K562 (cell line): ENCODE data around the gene CYSRT1. TPM values are rescaled to one million over a fixed set of nuclear protein-coding genes. Genes with fewer than 3 reads are reported as not detected.

Experiments
- CBFA2T2 ChIP-seq: fragments of 450-650 bp; conservative IDR thresholded peaks from 2 replicates; pipeline ENCODE4 v1.6.1; 2017; ENCODE audit warnings: mild to moderate bottlenecking
- CREM ChIP-seq: IDR thresholded peaks from 2 replicates; pipeline ENCODE4 v1.6.1; 2014; ENCODE audit warnings: antibody characterized with exemption, low read depth
- DMBX1 ChIP-seq: fragments of 250-450 bp; sonication (Bioruptor Pico); IDR thresholded peaks from 2 replicates; pipeline ENCODE4 v1.8.0; 2022; ENCODE audit warnings: inconsistent platforms, mild to moderate bottlenecking, moderate library complexity, borderline replicate concordance
- ELF2 ChIP-seq: fragments of 250-450 bp; sonication (Bioruptor Pico); IDR thresholded peaks from 2 replicates; pipeline ENCODE4 v1.5.0; 2021; ENCODE audit warnings: mild to moderate bottlenecking
- ELF4 ChIP-seq: fragments of 450-650 bp; formaldehyde crosslinking; IDR thresholded peaks from 2 replicates; pipeline ENCODE4 v1.4.0; 2022; ENCODE audit warnings: missing genetic modification characterization
- ERF ChIP-seq: fragments of 450-650 bp; formaldehyde crosslinking; IDR thresholded peaks from 2 replicates; pipeline ENCODE4 v1.4.0; 2020; ENCODE audit warnings: mild to moderate bottlenecking, mixed read lengths
- FUS ChIP-seq: fragments of 200-400 bp; formaldehyde crosslinking; optimal IDR thresholded peaks from 2 replicates; pipeline ENCODE3; 2017; ENCODE audit warnings: low read depth, low read length
- HDAC1 ChIP-seq, 2 experiments: fragments of 450-650 bp; IDR thresholded peaks; 2 replicates each; pipeline ENCODE4 v1.6.1; 2016 to 2017; ENCODE audit warnings: inconsistent platforms in 1 of 2, mild to moderate bottlenecking in 1 of 2, moderate library complexity in 1 of 2
- HMGN3 ChIP-seq: IDR thresholded peaks from 2 replicates; pipeline ENCODE4 v1.6.1; 2011; ENCODE audit warnings: borderline replicate concordance, low read depth, mild to moderate bottlenecking, mixed read lengths, low read length; ENCODE audit not compliant: insufficient read length; ENCODE audit errors: extremely low read depth
- JUND ChIP-seq, 2 experiments: IDR thresholded peaks; 2 replicates in 1 of 2; 3 replicates in 1 of 2; pipeline ENCODE4 v1.6.1; 2011; ENCODE audit warnings: borderline replicate concordance in 2 of 2, low read depth in 2 of 2, low read length in 2 of 2, improper control_type of control experiment in 1 of 2, missing biosample characterization in 1 of 2, missing genetic modification characterization in 1 of 2, missing genetic modification reagents in 1 of 2
- NR2C2 ChIP-seq, 2 experiments: fragments of 200-800 bp in 1 of 2; sonication (Bioruptor generic) in 1 of 2; sonication (generic) in 1 of 2; formaldehyde crosslinking in 1 of 2; IDR thresholded peaks; 2 replicates each; pipeline versions ENCODE4 v1.6.1 to v1.8.0; 2016 to 2022; ENCODE audit warnings: mild to moderate bottlenecking in 1 of 2, missing compliant biosample characterization in 1 of 2, missing genetic modification characterization in 1 of 2, missing genetic modification reagents in 1 of 2
- PHB ChIP-seq: fragments of 250-450 bp; sonication (Bioruptor Pico); IDR thresholded peaks from 2 replicates; pipeline ENCODE4 v1.5.0; 2021
- PHF8 ChIP-seq: fragments of 200-600 bp; sonication (generic); IDR thresholded peaks from 2 replicates; pipeline ENCODE4 v1.6.1; 2012; ENCODE audit warnings: mixed run types, mild to moderate bottlenecking, inconsistent platforms, low read length, moderate library complexity, borderline replicate concordance
- SAP30 ChIP-seq: fragments of 200-600 bp; sonication (generic); IDR thresholded peaks from 2 replicates; pipeline ENCODE4 v1.6.1; 2012; ENCODE audit warnings: borderline replicate concordance, low read depth, mild to moderate bottlenecking, moderate library complexity, low read length, control low read depth, inconsistent platforms; ENCODE audit not compliant: insufficient read depth, poor library complexity, severe bottlenecking
- U2AF1 ChIP-seq: fragments of 200-400 bp; formaldehyde crosslinking; optimal IDR thresholded peaks from 2 replicates; pipeline ENCODE3; 2017; ENCODE audit warnings: mild to moderate bottlenecking, low read depth, low read length, moderate library complexity
- ZBTB7A ChIP-seq: IDR thresholded peaks from 2 replicates; pipeline ENCODE4 v1.6.1; 2011; ENCODE audit warnings: low read depth, mild to moderate bottlenecking, low read length, moderate library complexity, borderline replicate concordance; ENCODE audit not compliant: control insufficient read depth
- polyA plus RNA-seq, 8 experiments: library from polyadenylated mRNA; depleted of rRNA in 4 of 8; stranded (reverse) in 5 of 8; unstranded in 3 of 8; fragments of >200 nt; fragmentation: Nextera tagmentation in 2 of 8; fragmentation: Illumina TruSeq in 1 of 8; extraction: Ambion mirVana in 2 of 8; extraction: Trizol in 1 of 8; gene quantifications; 2 replicates each; pipeline versions ENCODE4 v1.2.1 to v1.2.3, GENCODE V29; 2011 to 2014; ENCODE audit warnings: inconsistent platforms in 1 of 8, missing spikeins in 1 of 8
- total RNA-seq, 7 experiments: library from RNA; depleted of rRNA in 6 of 7; stranded (reverse); fragments of >200 nt in 6 of 7; fragmentation: Illumina TruSeq in 2 of 7; extraction: Trizol in 2 of 7; gene quantifications; 2 replicates each; pipeline versions ENCODE4 v1.2.1 to v1.2.3, GENCODE V29; 2011 to 2021; ENCODE audit warnings: low replicate concordance in 1 of 7
- TF ChIP-seq, protein P1 (sequence below), 2 experiments: IDR thresholded peaks; 2 replicates each; pipeline ENCODE4 v1.6.1; 2011; ENCODE audit warnings: borderline replicate concordance in 1 of 2, control low read depth in 1 of 2, low read depth in 1 of 2, low read length in 1 of 2, mild to moderate bottlenecking in 1 of 2, mixed read lengths in 1 of 2, moderate library complexity in 1 of 2; ENCODE audit not compliant: insufficient read depth in 1 of 2, insufficient read length in 1 of 2, poor library complexity in 1 of 2, severe bottlenecking in 1 of 2; ENCODE audit errors: extremely low read depth in 1 of 2
- TF ChIP-seq, protein P2 (sequence below): fragments of 450-650 bp; IDR thresholded peaks from 2 replicates; pipeline ENCODE4 v1.6.1; 2016; ENCODE audit warnings: borderline replicate concordance
- TF ChIP-seq, protein P3 (sequence below), 2 experiments: fragments of 450-650 bp; conservative IDR thresholded peaks; 2 replicates each; pipeline ENCODE4 v1.6.1; 2017; ENCODE audit warnings: mild to moderate bottlenecking in 2 of 2, moderate library complexity in 2 of 2

Gene CYSRT1
- total and polyA plus RNA-seq, 9 of the 15 experiments (the other 6 are each of a cell fraction or from before 2014, with no cell fraction given): 0.04 to 1.4 (median 0.42) TPM; not detected in 3

DNA sequence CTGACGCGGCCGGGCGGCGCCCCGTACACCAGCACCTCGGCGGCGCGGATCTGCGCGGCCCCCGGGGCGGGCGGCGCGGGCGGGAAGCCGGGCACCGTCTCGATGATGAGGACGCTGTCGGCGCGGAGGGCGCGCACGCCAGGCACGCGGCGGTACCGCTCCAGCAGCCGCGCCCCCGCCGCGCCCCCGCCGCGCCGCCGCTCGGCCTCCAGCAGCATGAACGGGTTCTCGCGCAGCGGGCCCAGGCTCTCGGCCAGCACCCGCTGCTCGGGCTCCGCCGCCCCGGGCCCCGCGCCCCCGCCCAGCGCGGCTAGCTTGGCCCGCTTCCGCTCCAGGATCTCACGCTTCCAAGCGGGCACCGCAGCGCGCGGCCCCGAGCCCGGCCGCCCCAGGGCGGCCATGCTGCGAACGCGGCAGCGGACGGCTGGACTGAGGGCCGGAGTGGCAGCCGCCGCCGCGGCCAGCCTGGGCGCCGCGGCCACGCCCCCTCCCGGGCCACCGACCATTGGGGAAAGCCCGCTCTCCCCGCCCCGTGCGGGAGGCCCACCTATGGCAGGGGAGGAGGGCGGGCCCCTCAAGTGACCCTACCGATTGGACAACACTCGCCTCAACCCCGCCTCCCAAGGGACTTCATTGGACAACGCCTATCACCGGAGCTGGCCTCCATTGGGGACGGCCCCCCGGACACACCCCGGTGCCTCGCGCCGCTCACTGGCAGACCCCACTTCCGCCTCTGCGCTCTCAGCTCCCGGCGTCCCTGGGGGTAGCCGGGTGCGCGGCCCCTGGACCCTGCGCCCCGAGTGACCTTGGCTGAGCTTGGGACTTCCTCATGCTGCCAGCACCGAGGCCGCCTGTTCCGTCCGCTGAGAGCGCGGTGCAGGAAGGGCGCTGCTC is 24.4 kb upstream of the CYSRT1 start, which contains the start of gene TPRN (continued):
- TF ChIP-seq, protein P1, sequence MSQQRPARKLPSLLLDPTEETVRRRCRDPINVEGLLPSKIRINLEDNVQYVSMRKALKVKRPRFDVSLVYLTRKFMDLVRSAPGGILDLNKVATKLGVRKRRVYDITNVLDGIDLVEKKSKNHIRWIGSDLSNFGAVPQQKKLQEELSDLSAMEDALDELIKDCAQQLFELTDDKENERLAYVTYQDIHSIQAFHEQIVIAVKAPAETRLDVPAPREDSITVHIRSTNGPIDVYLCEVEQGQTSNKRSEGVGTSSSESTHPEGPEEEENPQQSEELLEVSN (IDR thresholded peaks at IDR 0.05; ENCODE audit: borderline replicate concordance in 1 of 2, extremely low read depth in 1 of 2, insufficient read depth in 1 of 2, insufficient read length in 1 of 2, low read depth in 1 of 2, low read length in 1 of 2, poor library complexity in 1 of 2, severe bottlenecking in 1 of 2): peak; percentile 46 to 88
- TF ChIP-seq HMGN3 (peak; percentile 94), HDAC1 (IDR thresholded peaks at IDR 0.05) (peak in 1 of 2 experiments; percentile 85; a peak in 2 of 4 replicates), FUS (no peak), PHB (CRISPR knock-in tag) (no peak), CREM (peak; percentile 28; the same call in 1 of the 2 replicates), NR2C2 (CRISPR knock-in tag; IDR thresholded peaks at IDR 0.05) (no peak), NR2C2 (tag; IDR thresholded peaks at IDR 0.05) (peak; percentile 49; the same call in 1 of the 2 replicates), CBFA2T2 (no peak), ELF4 (CRISPR knock-in tag) (0 out of 2 replicates have a peak, but pooled peaks have one; percentile 22), ELF2 (CRISPR knock-in tag) (peak; percentile 83; the same call in 1 of the 2 replicates), ERF (CRISPR knock-in tag) (peak; percentile 74; the same call in 1 of the 2 replicates), DMBX1 (CRISPR knock-in tag) (0 out of 2 replicates have a peak, but pooled peaks have one; percentile 37), ZBTB7A (peak; percentile 94; the same call in 1 of the 2 replicates), JUND (IDR thresholded peaks at IDR 0.05; ENCODE audit: borderline replicate concordance, low read depth, low read length) (peak; percentile 34; the same call in 1 of the 2 replicates), JUND (tag; IDR thresholded peaks at IDR 0.05; ENCODE audit: borderline replicate concordance, low read depth, low read length) (peak; percentile 12; the same call in 1 of the 3 replicates), SAP30 (peak; percentile 58), PHF8 (peak; percentile 81; the same call in 1 of the 2 replicates), U2AF1 (peak; percentile 15)
- TF ChIP-seq, protein P2, sequence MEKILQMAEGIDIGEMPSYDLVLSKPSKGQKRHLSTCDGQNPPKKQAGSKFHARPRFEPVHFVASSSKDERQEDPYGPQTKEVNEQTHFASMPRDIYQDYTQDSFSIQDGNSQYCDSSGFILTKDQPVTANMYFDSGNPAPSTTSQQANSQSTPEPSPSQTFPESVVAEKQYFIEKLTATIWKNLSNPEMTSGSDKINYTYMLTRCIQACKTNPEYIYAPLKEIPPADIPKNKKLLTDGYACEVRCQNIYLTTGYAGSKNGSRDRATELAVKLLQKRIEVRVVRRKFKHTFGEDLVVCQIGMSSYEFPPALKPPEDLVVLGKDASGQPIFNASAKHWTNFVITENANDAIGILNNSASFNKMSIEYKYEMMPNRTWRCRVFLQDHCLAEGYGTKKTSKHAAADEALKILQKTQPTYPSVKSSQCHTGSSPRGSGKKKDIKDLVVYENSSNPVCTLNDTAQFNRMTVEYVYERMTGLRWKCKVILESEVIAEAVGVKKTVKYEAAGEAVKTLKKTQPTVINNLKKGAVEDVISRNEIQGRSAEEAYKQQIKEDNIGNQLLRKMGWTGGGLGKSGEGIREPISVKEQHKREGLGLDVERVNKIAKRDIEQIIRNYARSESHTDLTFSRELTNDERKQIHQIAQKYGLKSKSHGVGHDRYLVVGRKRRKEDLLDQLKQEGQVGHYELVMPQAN: peak; percentile 67; the same call in 1 of the 2 replicates
- TF ChIP-seq, protein P3, sequence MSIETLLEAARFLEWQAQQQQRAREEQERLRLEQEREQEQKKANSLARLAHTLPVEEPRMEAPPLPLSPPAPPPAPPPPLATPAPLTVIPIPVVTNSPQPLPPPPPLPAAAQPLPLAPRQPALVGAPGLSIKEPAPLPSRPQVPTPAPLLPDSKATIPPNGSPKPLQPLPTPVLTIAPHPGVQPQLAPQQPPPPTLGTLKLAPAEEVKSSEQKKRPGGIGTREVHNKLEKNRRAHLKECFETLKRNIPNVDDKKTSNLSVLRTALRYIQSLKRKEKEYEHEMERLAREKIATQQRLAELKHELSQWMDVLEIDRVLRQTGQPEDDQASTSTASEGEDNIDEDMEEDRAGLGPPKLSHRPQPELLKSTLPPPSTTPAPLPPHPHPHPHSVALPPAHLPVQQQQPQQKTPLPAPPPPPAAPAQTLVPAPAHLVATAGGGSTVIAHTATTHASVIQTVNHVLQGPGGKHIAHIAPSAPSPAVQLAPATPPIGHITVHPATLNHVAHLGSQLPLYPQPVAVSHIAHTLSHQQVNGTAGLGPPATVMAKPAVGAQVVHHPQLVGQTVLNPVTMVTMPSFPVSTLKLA (conservative IDR thresholded peaks at IDR 0.05): peak; percentile 80 to 88
